NT2/D1 (cell line): ENCODE results near the gene TNFRSF11A.

Source experiments
- SUZ12 ChIP-seq: IDR thresholded peaks from 2 replicates; pipeline ENCODE4 v1.6.1; 2011; ENCODE audit not compliant: insufficient read length, insufficient read depth; ENCODE audit errors: extremely low read depth
- YY1 ChIP-seq: IDR thresholded peaks from 2 replicates; pipeline ENCODE4 v1.6.1; 2011; ENCODE audit not compliant: insufficient read length, insufficient read depth
- ZNF274 ChIP-seq: IDR thresholded peaks from 2 replicates; pipeline ENCODE4 v1.6.1; 2011; ENCODE audit warnings: mild to moderate bottlenecking, low read depth, low read length

- TF ChIP-seq YY1 (no peak), ZNF274 (no peak), SUZ12 (no peak)
Observed at GRCh38 chr18:62420151-62420512, 95.0 kb downstream of the TNFRSF11A start.
